Endothelial cell of umbilical vein (primary cell): ENCODE results near the gene NES. TPM values are rescaled to one million over a fixed set of nuclear protein-coding genes. Genes with fewer than 3 reads are reported as not detected.
A peak's percentile ranks its signal among the peaks of the same experiment; 100 is the strongest.

Experiments
- BruUV-seq: library from RNA; stranded (reverse); fragments of 400-500 nt; replicated peaks from 2 replicates; lab custom pipeline; 2021; lab: Mats Ljungman, UMichigan
- CTCF ChIA-PET: fragments of 300-600, 350-600 bp; sonication (Branson Sonifier 250); formaldehyde crosslinking; loops from one replicate; lab custom pipeline; 2021; ENCODE audit warnings: antibody characterized with exemption, inconsistent platforms; lab: Charles Lee
- POLR2A ChIA-PET: fragments of 300-600, 350-600 bp; sonication (Branson Sonifier 250); formaldehyde crosslinking; loops from one replicate; lab custom pipeline; 2021; ENCODE audit warnings: antibody characterized with exemption, inconsistent platforms; lab: Charles Lee
- DNase-seq: peaks from one replicate; pipeline ENCODE4 v3.0.0-alpha.2; 2011; ENCODE audit warnings: low read depth, low spot score
- FAIRE-seq: peaks from 2 replicates; lab custom pipeline; 2011; peaks lifted over from hg19 to GRCh38; lab: Jason Lieb, UNC
- H2AFZ ChIP-seq: 2 replicates; pipeline ENCODE4 v1.6.0; 2012; ENCODE audit warnings: low read depth, low read length, control low read depth, inconsistent platforms
- H3K27ac ChIP-seq: 2 replicates; pipeline ENCODE4 v1.5.1; 2011; ENCODE audit warnings: low read depth, mild to moderate bottlenecking, control low read depth, low read length, moderate library complexity; ENCODE audit not compliant: insufficient read depth
- H3K27me3 ChIP-seq, 2 experiments: 2 replicates each; pipeline versions ENCODE4 v1.6.0 to v1.6.1; 2011; ENCODE audit warnings: low read length in 2 of 2, mixed read lengths in 1 of 2; ENCODE audit not compliant: control insufficient read depth in 2 of 2, insufficient read depth in 2 of 2
- H3K36me3 ChIP-seq, 2 experiments: 2 replicates in 1 of 2; 3 replicates in 1 of 2; pipeline ENCODE4 v1.5.1; 2011; ENCODE audit warnings: low read length in 2 of 2, mild to moderate bottlenecking in 1 of 2, moderate library complexity in 1 of 2; ENCODE audit not compliant: control insufficient read depth in 2 of 2, insufficient read depth in 2 of 2; ENCODE audit errors: extremely low read depth in 1 of 2
- H3K4me1 ChIP-seq: 3 replicates; pipeline ENCODE4 v1.5.1; 2011; ENCODE audit warnings: mild to moderate bottlenecking, low read length; ENCODE audit not compliant: control insufficient read depth, insufficient read depth; ENCODE audit errors: extremely low read depth
- H3K4me2 ChIP-seq: 2 replicates; pipeline ENCODE4 v1.6.1; 2011; ENCODE audit warnings: low read length, control low read depth, mixed read lengths; ENCODE audit not compliant: insufficient read depth
- H3K4me3 ChIP-seq, 3 experiments: fragments of 200-600 bp in 1 of 3; sonication (generic), shearing (Covaris generic) in 1 of 3; replicated peaks in 1 of 3; 2 replicates each; pipeline ENCODE4 v1.5.1; 2011 to 2016; ENCODE audit warnings: control low read depth in 3 of 3, low read length in 3 of 3, mild to moderate bottlenecking in 2 of 3, inconsistent platforms in 1 of 3, low read depth in 1 of 3, moderate library complexity in 1 of 3; ENCODE audit not compliant: insufficient read depth in 1 of 3
- H3K79me2 ChIP-seq: 2 replicates; pipeline ENCODE4 v1.6.0; 2012; ENCODE audit warnings: low read length, inconsistent platforms; ENCODE audit not compliant: control insufficient read depth, insufficient read depth
- H3K9ac ChIP-seq: replicated peaks from 2 replicates; pipeline ENCODE3; 2011; ENCODE audit warnings: low read length, control low read depth; ENCODE audit not compliant: insufficient read depth; ENCODE audit errors: extremely low read depth
- H3K9me1 ChIP-seq: replicated peaks from 3 replicates; pipeline ENCODE4 v1.6.0; 2011; ENCODE audit warnings: mild to moderate bottlenecking, low read length; ENCODE audit not compliant: control insufficient read depth, insufficient read depth; ENCODE audit errors: extremely low read depth
- H3K9me3 ChIP-seq: replicated peaks from 2 replicates; pipeline ENCODE4 v1.5.1; 2012; ENCODE audit warnings: low read length, inconsistent platforms; ENCODE audit not compliant: control insufficient read depth, insufficient read depth
- H4K20me1 ChIP-seq: replicated peaks from 2 replicates; pipeline ENCODE3; 2011; ENCODE audit warnings: mild to moderate bottlenecking, low read length; ENCODE audit not compliant: control insufficient read depth, insufficient read depth; ENCODE audit errors: extremely low read depth
- EZH2 ChIP-seq: IDR thresholded peaks from 2 replicates; pipeline ENCODE4 v1.6.1; 2012; ENCODE audit warnings: borderline replicate concordance, low read depth, mild to moderate bottlenecking, moderate library complexity, low read length, inconsistent platforms; ENCODE audit not compliant: severe bottlenecking
- FOS ChIP-seq: IDR thresholded peaks from 2 replicates; pipeline ENCODE4 v1.6.1; 2011; ENCODE audit warnings: mild to moderate bottlenecking, low read length, moderate library complexity, borderline replicate concordance; ENCODE audit not compliant: insufficient read depth
- GATA2 ChIP-seq: IDR thresholded peaks from 2 replicates; pipeline ENCODE4 v1.7.0; 2011; ENCODE audit warnings: low read depth, mild to moderate bottlenecking, moderate library complexity, mixed read lengths, low read length; ENCODE audit not compliant: insufficient read length, insufficient read depth
- JUN ChIP-seq: IDR thresholded peaks from 2 replicates; pipeline ENCODE4 v1.6.1; 2011; ENCODE audit warnings: borderline replicate concordance, low read depth; ENCODE audit not compliant: insufficient read length, insufficient read depth
- dilution Hi-C: fragments of 300-500 bp; cut with MboI; formaldehyde crosslinking; loops from one replicate; pipeline ENCODE4 v1.15.0; 2019; ENCODE audit warnings: low sequenced_read_pairs; ENCODE audit not compliant: extremely low pct_ligation_motif_present
- intact Hi-C: fragments of 100-400 bp; cut with micrococcal nuclease; formaldehyde crosslinking; loops from one replicate; pipeline ENCODE4 v1.10.0; 2022
- polyA plus RNA-seq, 4 experiments: library from polyadenylated mRNA; depleted of rRNA in 3 of 4; stranded (reverse) in 3 of 4; unstranded in 1 of 4; fragments of >200 nt; gene quantifications; 2 replicates each; pipeline versions ENCODE4 v1.2.1 to v1.2.3, GENCODE V29; 2011 to 2012; ENCODE audit warnings: missing spikeins in 1 of 4
- total RNA-seq: library from RNA; stranded (reverse); gene quantifications from 2 replicates; pipeline ENCODE4 v1.2.3, GENCODE V29; 2021
- TF ChIP-seq, protein P1 (sequence below): IDR thresholded peaks from 2 replicates; pipeline ENCODE4 v1.6.1; 2011; ENCODE audit not compliant: insufficient read depth, insufficient read length

The NES gene
- total and polyA plus RNA-seq, 2 donors (not counting 3 experiments of a cell fraction or from before 2014, with no cell fraction given) = 19.4 to 274 TPM

DNA sequence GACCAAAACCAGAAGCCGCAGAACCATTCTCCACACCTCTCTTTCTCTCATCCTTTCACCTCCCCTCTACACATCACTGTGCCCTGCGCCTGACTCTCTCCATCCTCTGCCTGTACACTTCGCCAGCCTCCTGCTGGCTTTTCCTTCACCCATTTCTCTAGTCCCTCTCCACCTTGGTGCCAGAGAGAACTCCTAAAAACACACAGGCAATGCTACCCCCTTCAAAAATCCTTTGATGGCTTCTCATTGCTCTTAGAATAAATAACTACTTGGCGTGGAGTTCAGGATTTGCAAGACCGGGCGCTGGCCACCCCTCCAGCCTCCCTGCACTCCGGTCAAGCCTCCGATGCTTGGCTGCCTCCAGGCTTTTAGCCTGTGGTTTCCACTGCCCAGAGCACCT, 19.5 kb upstream of the NES start:
- TF ChIP-seq JUN = no peak
- no peak for TF ChIP-seq FOS
- no peak for TF ChIP-seq GATA2
- Histone ChIP-seq H4K20me1 (no peaks in the 10 kb centered on the region), H3K27me3 (peaks cover 11 to 12% of the 10 kb centered on the region in 2 experiments), H3K9me3 (no peaks in the 10 kb centered on the region), H3K36me3 (no peaks in the 10 kb centered on the region), H3K4me1 (no peaks in the 10 kb centered on the region), H3K4me3 (no peak overlapping the region), H3K79me2 (no peaks in the 10 kb centered on the region), H3K27ac (no peak overlapping the region), H3K4me2 (no peak overlapping the region), H2AFZ (no peak overlapping the region), H3K9me1 (no peaks in the 10 kb centered on the region), H3K9ac (no peak overlapping the region)
- peak; percentile 47 for FAIRE-seq
- dilution Hi-C loops (no loop called here), intact Hi-C loops (no loop called here)
- CTCF ChIA-PET = interaction anchor here (1.1 to 16.7 kb wide), 3 partner anchors 8 to 29 kb away, joined by 3 to 453 read pairs (median 13); partner anchors contain the start of gene CRABP2
- POLR2A ChIA-PET = no interaction called here
- BruUV-seq = no TSS peak
- no peak for DNase-seq

DNA sequence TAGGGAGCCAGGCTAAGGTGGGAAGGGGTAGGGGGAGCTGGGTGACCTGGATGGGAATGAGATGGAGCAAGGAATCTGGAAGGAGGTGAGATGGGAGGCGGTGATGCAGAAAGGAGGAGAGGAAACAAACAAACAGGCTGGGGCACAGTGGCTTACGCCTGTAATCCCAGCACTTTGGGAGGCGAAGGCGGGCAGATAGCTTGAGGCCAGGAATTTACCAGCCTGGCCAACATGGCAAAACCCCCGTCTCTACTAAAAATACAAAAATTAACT, 17.4 kb upstream of the NES start:
- no peak overlapping the region for H3K4me2 ChIP-seq
- dilution Hi-C loops = no loop called here
- no peaks in the 10 kb centered on the region for H4K20me1 ChIP-seq
- no peak overlapping the region for H3K27ac ChIP-seq
- FAIRE-seq (peak; percentile 18), DNase-seq (no peak)
- no peak overlapping the region for H2AFZ ChIP-seq
- H3K9me3 ChIP-seq = no peaks in the 10 kb centered on the region
- no peaks in the 10 kb centered on the region for H3K9me1 ChIP-seq
- no TSS peak for BruUV-seq
- no peaks in the 10 kb centered on the region for H3K79me2 ChIP-seq
- H3K36me3 ChIP-seq = no peaks in the 10 kb centered on the region
- POLR2A ChIA-PET = no interaction called here
- H3K27me3 ChIP-seq = peaks cover 12 to 20% of the 10 kb centered on the region in 2 experiments
- H3K4me1 ChIP-seq = no peaks in the 10 kb centered on the region
- H3K4me3 ChIP-seq = no peak overlapping the region
- no peak overlapping the region for H3K9ac ChIP-seq
- no peak for TF ChIP-seq FOS
- TF ChIP-seq EZH2 = no peak
- TF ChIP-seq JUN = no peak
- TF ChIP-seq, protein P1, sequence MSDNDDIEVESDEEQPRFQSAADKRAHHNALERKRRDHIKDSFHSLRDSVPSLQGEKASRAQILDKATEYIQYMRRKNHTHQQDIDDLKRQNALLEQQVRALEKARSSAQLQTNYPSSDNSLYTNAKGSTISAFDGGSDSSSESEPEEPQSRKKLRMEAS = no peak
- CTCF ChIA-PET = interaction anchor here (1.3 to 16.7 kb wide), 4 partner anchors 10 to 32 kb away, joined by 3 to 453 read pairs (median 9); partner anchors contain the start of gene CRABP2
- intact Hi-C loops = no loop called here
